ENCODE data around the gene WDR5B. TPM values are rescaled to one million over a fixed set of nuclear protein-coding genes. Genes with fewer than 3 reads are reported as not detected.

WDR5B gene
- total and polyA plus RNA-seq, 4 donors: 1.8 to 3.7 (median 2.0) TPM

GRCh38 chr3:122461806-122462205, 45.9 kb upstream of the WDR5B start:
- no peak for DNase-seq (ENCODE audit: low spot score)
- no peaks in the 10 kb centered on the region for H3K9me3 ChIP-seq (ENCODE audit: control insufficient read depth in 4 of 4, low read length in 3 of 4)
- TF ChIP-seq MAX (IDR thresholded peaks at IDR 0.05) (no peak), HNF4A (conservative IDR thresholded peaks at IDR 0.05) (peak; percentile 76 to 88), YY1 (IDR thresholded peaks at IDR 0.05) (peak; percentile 56), RAD21 (IDR thresholded peaks at IDR 0.05) (peak; percentile 25 to 26), FOXA2 (IDR thresholded peaks at IDR 0.05) (no peak), FOXA1 (IDR thresholded peaks at IDR 0.05) (no peak), REST (IDR thresholded peaks at IDR 0.05) (no peak), JUND (IDR thresholded peaks at IDR 0.05) (peak; percentile 88 to 97), SP1 (IDR thresholded peaks at IDR 0.05) (peak; percentile 48), HNF4G (IDR thresholded peaks at IDR 0.05) (peak; percentile 49), NR2F2 (IDR thresholded peaks at IDR 0.05) (no peak), ATF3 (IDR thresholded peaks at IDR 0.05) (peak; percentile 85), RXRA (IDR thresholded peaks at IDR 0.05) (peak; percentile 61 to 74), GABPA (IDR thresholded peaks at IDR 0.05 in 1 of 2, conservative IDR thresholded peaks at IDR 0.05 in 1 of 2) (no peak), EGR1 (IDR thresholded peaks at IDR 0.05; ENCODE audit: low read depth in 2 of 2) (no peak), TAF1 (conservative IDR thresholded peaks at IDR 0.05) (no peak), CTCF (IDR thresholded peaks at IDR 0.05; ENCODE audit: low read depth, low read length, missing input control) (no peak), ZBTB33 (IDR thresholded peaks at IDR 0.05) (peak; percentile 56)
- peak overlapping the region; percentile 69 to 86 for H3K27ac ChIP-seq (ENCODE audit: low read depth in 1 of 2, low read length in 2 of 2)
- H3K27me3 ChIP-seq (ENCODE audit: control insufficient read depth in 4 of 4, insufficient read depth in 4 of 4, low read length in 3 of 4): no peaks in the 10 kb centered on the region
- WGBS: 36% methylated on average over 3 of the region's 3 CpGs
- peaks cover 0 to 14% (median 5%) of the 10 kb centered on the region in 4 donors for H3K36me3 ChIP-seq (ENCODE audit: control insufficient read depth in 4 of 4, insufficient read depth in 3 of 4, low read depth in 1 of 4, low read length in 3 of 4)
- H3K9ac ChIP-seq (ENCODE audit: low read depth in 1 of 2, low read length in 2 of 2): no peak overlapping the region
- H3K4me3 ChIP-seq (ENCODE audit: low read depth in 1 of 3, low read length in 3 of 3): no peak overlapping the region
- H3K4me1 ChIP-seq (ENCODE audit: control insufficient read depth in 4 of 4, insufficient read depth in 4 of 4, low read length in 3 of 4): peaks cover 6 to 38% (median 28%) of the 10 kb centered on the region in 4 donors
